Activated CD4-positive, CD25-positive, alpha-beta regulatory T cell treated with anti-CD3 and anti-CD28 coated beads, Interleukin-2, amount 50 U/mL, for 72 hours (primary cell): Measurements from ENCODE around the gene PODN.

Experiments
- DNase-seq: peaks from one replicate; pipeline ENCODE4 v3.0.0; 2021

Gene PODN

DNA sequence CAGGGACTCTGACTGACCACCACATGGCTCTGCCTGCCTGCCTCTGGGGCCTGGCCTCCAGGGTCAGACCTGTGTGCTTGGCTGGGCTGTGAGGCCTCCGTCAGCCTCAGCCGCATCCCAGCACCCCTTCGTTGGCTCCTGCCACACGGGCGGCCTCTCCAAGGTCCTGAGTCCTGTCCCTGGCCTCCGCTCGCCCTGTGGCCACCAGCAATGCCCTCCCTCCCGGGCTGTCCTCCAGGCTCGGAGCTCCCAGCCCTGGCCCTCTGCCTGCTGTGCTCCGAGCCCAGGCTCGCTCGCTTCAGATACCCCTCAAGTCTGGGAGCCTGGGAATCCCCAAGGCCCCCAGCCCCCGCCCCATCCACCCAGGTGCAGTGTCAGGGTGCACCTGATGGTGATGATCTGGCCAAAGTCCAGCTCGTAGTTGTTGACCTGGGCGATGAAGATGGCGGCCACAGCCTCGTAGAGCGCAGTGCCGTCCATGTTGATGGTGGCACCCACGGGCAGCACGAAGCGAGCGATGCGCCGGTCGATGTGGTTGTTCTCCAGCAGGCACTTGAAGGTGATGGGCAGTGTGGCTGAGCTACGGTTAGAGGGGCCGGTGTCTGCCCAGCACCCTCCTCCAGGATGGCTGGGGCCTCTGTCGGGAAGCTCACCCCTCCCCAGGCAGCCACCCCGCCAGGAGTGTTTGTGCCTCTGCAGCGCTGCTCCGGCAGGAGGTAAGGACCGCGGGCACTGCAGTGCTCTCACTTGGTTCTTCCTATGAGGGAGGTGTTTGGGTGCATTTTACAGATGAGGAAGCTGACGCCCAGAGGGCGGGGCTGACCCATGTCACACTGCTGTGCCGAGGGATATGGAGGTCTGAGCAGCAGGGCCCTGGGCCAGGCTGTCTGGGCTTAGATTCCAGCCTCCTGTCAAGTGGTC is 28.5 kb downstream of the PODN start:
- no peak for DNase-seq

- DNase-seq: no peak
These were observed 30.0 kb downstream of the PODN start for GRCh38 chr1:53091841-53092645.

GRCh38 chr1:53092659-53093450 is 30.8 kb downstream of the PODN start:
- DNase-seq: no peak

DNA sequence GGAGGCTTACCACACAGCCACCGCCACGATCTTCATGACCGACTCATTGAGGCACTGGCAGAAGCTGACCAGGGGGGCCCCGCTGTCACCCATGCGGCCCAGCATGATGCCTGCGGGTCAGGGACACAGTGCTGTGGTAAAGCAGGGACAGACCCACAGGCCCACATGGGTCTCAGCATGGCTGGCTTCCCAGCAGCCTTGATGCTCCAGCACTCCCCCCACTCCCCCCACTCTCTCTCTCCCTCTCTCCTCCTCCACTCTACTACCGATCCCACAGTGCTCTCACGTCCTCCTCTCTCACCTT is 31.4 kb downstream of the PODN start:
- DNase-seq: no peak

DNA sequence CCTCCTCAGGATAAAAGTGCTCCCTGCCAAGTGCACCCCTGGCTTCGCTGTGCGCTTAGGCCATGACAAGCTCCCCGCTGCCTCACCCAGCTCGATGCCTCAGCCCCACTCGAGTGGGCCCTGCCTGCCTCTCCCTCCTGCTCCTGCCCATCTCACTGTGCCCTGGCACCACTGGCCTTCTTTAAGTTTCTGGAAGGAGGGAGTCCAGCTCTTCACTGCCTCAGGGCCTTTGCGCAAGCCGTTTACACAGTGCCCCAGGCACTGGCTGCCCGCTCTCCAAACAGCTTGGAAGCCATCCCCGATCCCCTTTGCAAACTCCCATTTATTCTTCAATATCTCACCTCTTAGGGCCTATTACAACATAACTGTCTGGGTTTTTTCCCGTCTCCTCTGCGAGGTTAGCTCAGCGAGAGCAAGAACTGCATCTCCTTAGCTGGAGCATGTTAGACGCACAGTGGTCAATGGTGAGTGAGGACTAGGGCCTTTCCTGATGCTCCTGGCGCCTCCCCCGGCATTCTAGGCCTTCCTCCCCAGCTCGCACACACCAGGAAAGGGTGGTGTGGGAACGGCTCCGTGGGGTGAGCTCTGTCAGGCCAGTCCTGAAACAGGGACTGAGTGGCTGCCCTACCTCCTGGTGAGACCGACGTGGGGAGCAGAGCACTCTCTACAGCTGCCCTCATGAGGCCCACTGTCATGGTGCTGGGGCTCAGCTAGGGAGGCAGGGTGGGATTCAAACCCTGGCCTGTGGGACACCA is 31.9 kb downstream of the PODN start:
- no peak for DNase-seq

DNA sequence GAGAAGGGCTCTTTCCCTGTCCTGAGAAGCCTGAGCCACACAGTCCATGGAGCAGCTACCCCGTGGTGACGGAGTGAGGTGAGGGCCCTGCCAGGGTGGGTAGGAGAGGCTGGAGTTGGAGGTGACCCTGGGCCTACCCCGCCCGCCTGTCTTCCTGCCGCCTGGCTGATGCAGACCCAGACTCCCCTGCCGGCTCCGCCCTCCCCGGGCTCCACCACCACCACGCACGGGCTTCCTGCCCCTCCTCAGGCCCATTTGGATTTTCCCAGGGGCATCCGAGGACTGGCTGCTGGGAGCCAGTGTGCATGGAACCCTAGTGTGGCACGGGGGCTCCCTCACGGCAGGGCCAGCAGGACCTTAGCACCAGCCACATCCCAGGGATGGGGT is 32.5 kb downstream of the PODN start:
- no peak for DNase-seq

- DNase-seq: no peak
These were observed 42.4 kb downstream of the PODN start for GRCh38 chr1:53104289-53104913.

DNA sequence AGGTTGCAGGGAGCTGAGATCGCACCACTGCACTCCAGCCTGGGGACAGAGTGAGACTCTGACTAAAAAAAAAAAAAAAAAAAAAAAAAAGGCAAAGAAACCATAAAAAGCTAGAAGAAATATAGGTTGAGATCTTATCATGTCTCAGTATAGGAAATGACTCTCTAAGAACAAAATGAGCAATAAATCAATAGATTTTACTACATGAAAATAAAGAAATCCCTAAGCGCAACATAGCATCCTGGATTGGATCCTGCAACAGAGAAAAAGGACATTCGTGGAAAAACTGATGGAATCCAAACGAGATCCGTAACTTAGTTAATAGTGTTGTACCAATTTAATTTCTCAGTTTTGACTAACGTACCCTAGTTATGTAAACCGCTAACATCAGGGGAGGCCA is 45.1 kb downstream of the PODN start:
- DNase-seq: no peak

- DNase-seq: no peak
These were observed 45.7 kb downstream of the PODN start for GRCh38 chr1:53107570-53108322.

GRCh38 chr1:53108646-53109580 is 46.9 kb downstream of the PODN start:
- DNase-seq: no peak

GRCh38 chr1:53110370-53111072 is 48.5 kb downstream of the PODN start:
- DNase-seq: no peak

- DNase-seq: no peak
These were observed 49.1 kb downstream of the PODN start for GRCh38 chr1:53111073-53111556.

DNA sequence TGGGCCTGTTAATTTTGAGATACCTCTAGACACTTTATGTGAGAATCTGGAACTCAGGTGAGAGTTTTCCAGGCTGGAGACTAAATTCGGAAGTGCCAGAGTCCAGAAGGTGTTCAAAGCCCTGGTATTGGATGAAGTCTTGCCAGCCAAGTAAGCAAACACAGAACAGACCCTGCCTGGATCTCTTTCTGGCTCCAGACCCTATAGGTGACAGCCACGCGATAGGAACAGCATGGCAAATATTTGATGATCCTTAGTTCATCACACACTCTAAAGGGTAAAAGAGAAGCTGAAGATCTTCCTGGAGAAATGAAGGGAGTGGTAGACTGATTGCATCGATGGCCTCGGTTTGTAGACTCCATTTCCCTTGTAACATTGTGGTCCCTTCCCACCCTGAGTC is 49.7 kb downstream of the PODN start:
- DNase-seq: no peak

DNA sequence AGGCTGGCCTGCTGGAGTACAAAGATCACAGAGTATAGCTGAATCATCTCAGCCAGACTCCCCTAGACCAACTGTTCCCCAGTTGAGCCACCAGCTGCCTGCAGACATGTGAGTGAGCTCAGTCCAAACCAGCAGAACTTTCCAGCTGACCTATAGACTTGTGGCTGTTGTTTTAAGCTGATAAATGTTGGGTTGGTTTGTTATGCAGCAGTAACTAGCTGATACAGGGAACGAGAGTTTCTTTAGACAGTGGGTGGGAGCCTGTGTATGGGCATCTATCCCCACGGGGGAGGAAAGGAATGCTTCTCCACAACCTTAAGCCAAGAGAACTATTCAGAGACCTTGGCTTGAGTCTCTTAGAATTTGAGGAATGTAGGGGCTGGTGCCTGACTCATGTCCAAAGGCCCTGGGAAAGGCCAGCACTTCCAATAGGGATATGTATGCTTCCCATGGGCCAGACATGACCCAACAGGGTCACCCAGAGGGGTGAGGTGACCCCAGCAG is 50.3 kb downstream of the PODN start:
- no peak for DNase-seq

- DNase-seq: no peak
These were observed 50.8 kb downstream of the PODN start for GRCh38 chr1:53112861-53113260.

GRCh38 chr1:53114090-53114489 is 52.1 kb downstream of the PODN start:
- no peak for DNase-seq

DNA sequence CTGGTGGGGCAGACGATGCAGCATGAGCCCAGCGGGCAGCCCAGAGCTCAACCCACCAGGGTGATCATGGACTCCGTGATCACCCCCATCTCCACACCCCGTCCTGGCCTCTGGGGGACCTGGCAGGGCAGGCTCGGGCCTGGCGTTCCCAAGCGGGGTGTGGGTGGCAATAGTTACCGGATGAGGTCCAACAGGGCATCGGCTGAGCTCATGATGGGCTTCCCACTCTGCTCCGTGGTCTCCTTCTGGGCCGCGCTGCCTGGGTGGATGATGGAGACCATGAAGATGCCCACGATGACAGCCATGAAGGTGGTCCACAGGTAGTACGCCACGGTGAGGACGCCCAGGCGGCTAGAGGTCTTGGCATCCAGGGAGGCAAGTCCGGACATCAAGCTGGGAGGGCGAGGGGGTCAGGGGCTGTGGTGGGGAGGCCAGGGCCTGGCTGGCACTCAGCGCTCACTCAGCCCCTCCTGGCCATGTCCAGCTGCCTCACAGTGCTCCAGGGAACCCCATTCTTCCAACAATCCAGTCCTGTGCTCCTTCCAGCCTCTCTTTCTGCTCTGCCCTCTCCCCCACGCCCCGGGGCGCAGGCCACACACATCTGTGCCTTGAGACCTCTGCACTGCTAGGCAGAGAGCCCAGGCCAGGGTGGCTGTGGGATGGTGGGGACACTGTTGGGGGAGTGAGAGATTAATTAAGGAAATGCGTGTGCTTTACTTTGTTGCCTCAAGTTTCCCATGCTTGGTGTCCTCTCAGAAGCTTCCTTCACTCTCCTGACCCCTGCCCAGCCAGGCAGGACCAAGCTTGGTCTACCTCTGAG is 52.8 kb downstream of the PODN start:
- DNase-seq: no peak
